ENCODE measurements around the gene PIP5KL1.

The PIP5KL1 gene

DNA sequence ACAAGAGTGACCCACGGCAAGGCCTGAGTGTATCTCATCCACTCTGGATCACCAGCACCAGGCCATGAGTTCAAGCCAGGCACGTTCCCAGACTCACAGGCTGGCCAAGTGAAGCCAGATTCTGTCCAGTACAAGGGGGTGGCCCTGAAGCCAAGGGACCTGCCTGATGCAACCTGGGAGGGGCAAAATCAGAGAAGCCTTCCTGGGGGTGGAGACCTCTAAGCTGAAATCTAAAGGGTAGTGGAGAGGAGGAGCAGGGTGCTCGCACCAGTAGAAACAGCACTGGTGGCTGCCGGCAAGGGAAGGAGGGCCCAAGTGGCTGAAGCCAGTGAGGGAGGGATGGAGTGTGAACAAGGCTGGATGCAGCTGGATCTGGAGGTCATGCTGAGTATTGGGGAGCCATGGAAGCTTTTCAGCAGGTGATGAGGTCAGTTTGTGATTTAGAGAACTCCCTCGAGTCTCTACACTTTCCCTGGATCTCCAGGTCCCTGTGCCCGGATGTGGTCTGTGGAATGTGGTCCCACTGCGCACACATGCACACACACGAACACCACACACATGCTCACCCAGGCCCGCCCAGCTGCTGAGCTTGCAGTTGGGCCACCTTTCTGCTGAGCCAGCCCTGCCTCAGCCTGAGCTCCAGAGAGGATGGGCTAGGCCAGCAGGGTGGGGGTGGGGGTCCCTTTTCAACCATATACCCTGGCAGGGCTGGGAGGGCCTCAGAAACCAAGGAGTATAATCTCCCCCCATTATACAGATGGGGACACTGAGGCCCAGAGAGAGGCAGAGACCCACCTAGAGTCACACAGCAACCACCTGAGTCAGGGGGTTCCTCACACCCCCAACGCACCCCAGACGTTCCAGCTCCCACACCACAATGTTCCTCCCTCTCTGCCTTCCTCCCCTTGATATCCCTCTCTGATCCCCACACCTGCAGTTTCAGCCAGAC is 1.6 kb downstream of the PIP5KL1 start:
- no peak for TF ChIP-seq EZH2phosphoT487 (IDR thresholded peaks at IDR 0.05; ENCODE audit: low read depth)
- TF ChIP-seq, protein P1, sequence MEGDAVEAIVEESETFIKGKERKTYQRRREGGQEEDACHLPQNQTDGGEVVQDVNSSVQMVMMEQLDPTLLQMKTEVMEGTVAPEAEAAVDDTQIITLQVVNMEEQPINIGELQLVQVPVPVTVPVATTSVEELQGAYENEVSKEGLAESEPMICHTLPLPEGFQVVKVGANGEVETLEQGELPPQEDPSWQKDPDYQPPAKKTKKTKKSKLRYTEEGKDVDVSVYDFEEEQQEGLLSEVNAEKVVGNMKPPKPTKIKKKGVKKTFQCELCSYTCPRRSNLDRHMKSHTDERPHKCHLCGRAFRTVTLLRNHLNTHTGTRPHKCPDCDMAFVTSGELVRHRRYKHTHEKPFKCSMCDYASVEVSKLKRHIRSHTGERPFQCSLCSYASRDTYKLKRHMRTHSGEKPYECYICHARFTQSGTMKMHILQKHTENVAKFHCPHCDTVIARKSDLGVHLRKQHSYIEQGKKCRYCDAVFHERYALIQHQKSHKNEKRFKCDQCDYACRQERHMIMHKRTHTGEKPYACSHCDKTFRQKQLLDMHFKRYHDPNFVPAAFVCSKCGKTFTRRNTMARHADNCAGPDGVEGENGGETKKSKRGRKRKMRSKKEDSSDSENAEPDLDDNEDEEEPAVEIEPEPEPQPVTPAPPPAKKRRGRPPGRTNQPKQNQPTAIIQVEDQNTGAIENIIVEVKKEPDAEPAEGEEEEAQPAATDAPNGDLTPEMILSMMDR (IDR thresholded peaks at IDR 0.05; ENCODE audit: low read depth, low read length) = no peak
- H3K4me1 ChIP-seq (ENCODE audit: low read length) = peaks cover 21% of the 10 kb centered on the region
- no peak overlapping the region for H3K4me3 ChIP-seq (ENCODE audit: low read length)
- H3K4me2 ChIP-seq (ENCODE audit: low read length) = no peak overlapping the region
- no peaks in the 10 kb centered on the region for H3K36me3 ChIP-seq (replicated peaks; ENCODE audit: low read depth, low read length)
- no peak overlapping the region for H3K27ac ChIP-seq (ENCODE audit: low read length)
- H4K20me1 ChIP-seq (ENCODE audit: insufficient read depth, low read length) = 0 out of 2 replicates have a peak, but pooled peaks cover 4% of the 10 kb centered on the region
- H3K9ac ChIP-seq (ENCODE audit: low read length) = no peak overlapping the region
- H2AFZ ChIP-seq (ENCODE audit: low read depth, low read length) = no peak overlapping the region
- H3K27me3 ChIP-seq (ENCODE audit: low read depth, low read length) = peaks cover 40% of the 10 kb centered on the region
- no peaks in the 10 kb centered on the region for H3K9me3 ChIP-seq (ENCODE audit: insufficient read depth, low read length)
- H3K79me2 ChIP-seq (ENCODE audit: low read length) = no peaks in the 10 kb centered on the region

DNA sequence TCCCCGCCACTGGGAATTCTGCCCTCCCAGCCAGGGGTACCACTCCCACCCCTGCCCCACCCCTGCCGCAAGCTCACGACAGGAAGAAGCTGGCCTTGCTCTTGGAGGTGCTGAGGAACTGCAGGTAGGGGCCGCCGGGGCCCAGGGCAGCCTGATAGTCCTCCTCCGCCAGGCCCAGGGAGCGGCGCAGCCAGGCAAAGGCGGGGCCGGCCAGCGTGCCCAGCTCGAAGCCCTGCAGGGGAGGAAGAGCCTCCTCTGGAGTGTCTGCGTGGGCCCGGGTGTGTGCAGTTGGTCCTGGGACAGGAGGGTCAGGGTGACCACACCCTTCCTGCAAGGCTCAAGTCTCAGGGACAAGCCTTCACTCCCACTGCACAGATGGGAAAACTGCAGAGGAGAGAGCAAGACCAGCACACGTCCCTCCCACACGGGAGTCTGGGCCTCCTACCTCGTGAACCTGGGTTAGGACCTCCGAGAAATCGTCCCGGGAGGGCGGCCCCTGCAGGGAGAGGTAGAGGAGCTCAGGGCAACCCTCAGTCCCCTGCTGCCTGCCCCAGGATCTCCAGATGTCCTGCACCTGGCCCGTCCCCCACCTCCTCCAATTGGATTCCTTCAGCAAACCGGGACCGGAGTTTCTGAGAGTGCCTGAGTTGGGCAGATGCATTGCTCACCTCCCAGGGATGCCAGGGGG is 2.4 kb downstream of the PIP5KL1 start:
- Histone ChIP-seq H4K20me1 (ENCODE audit: insufficient read depth, low read length) (0 out of 2 replicates have a peak, but pooled peaks cover 4% of the 10 kb centered on the region), H3K9ac (ENCODE audit: low read length) (no peak overlapping the region)

DNA sequence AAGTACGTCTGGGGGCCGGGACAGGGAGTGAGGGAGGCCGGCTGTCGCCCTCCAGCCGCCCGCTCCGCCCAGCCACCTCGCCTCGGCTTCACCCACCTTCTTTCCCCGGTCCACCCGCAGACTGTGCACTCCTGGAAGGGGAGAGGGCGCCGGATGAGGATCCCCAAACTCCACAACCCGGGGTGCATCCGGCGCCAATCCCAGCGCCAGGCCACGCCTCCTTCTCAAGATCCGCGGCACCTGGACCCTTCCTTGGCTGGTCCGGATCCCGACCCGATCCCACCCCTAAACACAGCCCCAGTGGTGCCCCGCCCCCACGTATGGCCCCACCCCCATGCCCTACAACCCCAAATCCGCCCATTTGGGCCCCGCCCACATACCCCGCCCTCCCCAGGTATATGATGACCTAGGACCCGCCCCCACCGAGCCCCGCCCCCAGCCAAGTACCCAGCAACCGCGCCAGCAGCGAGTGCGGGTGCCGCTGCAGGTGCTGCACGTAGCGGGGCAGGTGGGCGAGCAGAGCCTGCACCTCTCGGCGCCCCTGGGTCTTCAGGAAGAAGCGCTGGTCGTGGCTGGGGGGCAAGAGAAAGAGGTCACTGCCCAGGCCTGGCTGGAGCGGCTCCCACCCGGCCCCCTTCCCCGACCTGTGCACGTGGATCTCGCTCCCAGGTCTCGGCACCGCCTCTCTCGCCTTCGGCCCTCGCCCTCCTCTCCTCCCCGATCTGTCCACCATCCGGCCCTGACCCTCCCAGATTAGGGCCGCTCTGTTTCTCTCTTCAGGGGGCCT is 3.2 kb downstream of the PIP5KL1 start:
- no peak for TF ChIP-seq EZH2phosphoT487 (IDR thresholded peaks at IDR 0.05; ENCODE audit: low read depth)
- TF ChIP-seq, protein P1 (IDR thresholded peaks at IDR 0.05; ENCODE audit: low read depth, low read length) = no peak
- Histone ChIP-seq H3K36me3 (replicated peaks; ENCODE audit: low read depth, low read length) (no peaks in the 10 kb centered on the region), H3K4me1 (ENCODE audit: low read length) (peaks cover 21% of the 10 kb centered on the region), H3K27me3 (ENCODE audit: low read depth, low read length) (peaks cover 40% of the 10 kb centered on the region), H4K20me1 (ENCODE audit: insufficient read depth, low read length) (0 out of 2 replicates have a peak, but pooled peaks cover 4% of the 10 kb centered on the region), H3K27ac (ENCODE audit: low read length) (no peak overlapping the region), H3K9ac (ENCODE audit: low read length) (peak overlapping the region; percentile 40), H3K79me2 (ENCODE audit: low read length) (no peaks in the 10 kb centered on the region), H3K4me2 (ENCODE audit: low read length) (peak overlapping the region; percentile 82), H2AFZ (ENCODE audit: low read depth, low read length) (no peak overlapping the region), H3K9me3 (ENCODE audit: insufficient read depth, low read length) (no peaks in the 10 kb centered on the region), H3K4me3 (ENCODE audit: low read length) (peak overlapping the region; percentile 77)

More for the DNA sequence above, 2.4 kb downstream of the PIP5KL1 start:
- TF ChIP-seq, protein P1 (IDR thresholded peaks at IDR 0.05; ENCODE audit: low read depth, low read length) = no peak
- no peak for TF ChIP-seq EZH2phosphoT487 (IDR thresholded peaks at IDR 0.05; ENCODE audit: low read depth)
- peak overlapping the region; percentile 77; the same call in 1 of the 2 replicates for H3K4me3 ChIP-seq (ENCODE audit: low read length)
- peaks cover 40% of the 10 kb centered on the region for H3K27me3 ChIP-seq (ENCODE audit: low read depth, low read length)
- H3K4me1 ChIP-seq (ENCODE audit: low read length) = peaks cover 21% of the 10 kb centered on the region
- H3K27ac ChIP-seq (ENCODE audit: low read length) = no peak overlapping the region
- no peaks in the 10 kb centered on the region for H3K79me2 ChIP-seq (ENCODE audit: low read length)
- peak overlapping the region; percentile 82 for H3K4me2 ChIP-seq (ENCODE audit: low read length)
- no peaks in the 10 kb centered on the region for H3K9me3 ChIP-seq (ENCODE audit: insufficient read depth, low read length)
- no peak overlapping the region for H2AFZ ChIP-seq (ENCODE audit: low read depth, low read length)
- H3K36me3 ChIP-seq (replicated peaks; ENCODE audit: low read depth, low read length) = no peaks in the 10 kb centered on the region

All from OCI-LY3 (cell line).